B cell (primary cell): Measurements from ENCODE around the gene SLC12A7. TPM values are rescaled to one million over a fixed set of nuclear protein-coding genes. Genes with fewer than 3 reads are reported as not detected.

Experiments
- ATAC-seq: fragments of 200-7000 bp; cut with Tn5 transposase; one replicate; pipeline ENCODE4 v1.10.0; 2021; ENCODE audit warnings: low read depth, mild to moderate bottlenecking, moderate number of reproducible peaks, moderate library complexity
- CTCF ChIA-PET: fragments of 350-600 bp; sonication (Branson Sonifier 250); formaldehyde crosslinking; loops from one replicate; lab custom pipeline; 2021; ENCODE audit warnings: antibody characterized with exemption, inconsistent platforms; lab: Charles Lee
- POLR2A ChIA-PET: fragments of 350-600 bp; sonication (Branson Sonifier 250); formaldehyde crosslinking; loops from one replicate; lab custom pipeline; 2021; ENCODE audit warnings: antibody characterized with exemption; lab: Charles Lee
- DNase-seq: peaks from one replicate; pipeline ENCODE4 v3.0.0; 2013
- H2AFZ ChIP-seq: 2 replicates; pipeline ENCODE4 v1.6.1; 2012; ENCODE audit warnings: mild to moderate bottlenecking, low read depth, low read length; ENCODE audit not compliant: insufficient read depth, poor library complexity, severe bottlenecking
- H3K27ac ChIP-seq, 2 donors: 1 replicate in 1 of 2; 2 replicates in 1 of 2; pipeline ENCODE4 v1.5.1; 2012 to 2013; ENCODE audit warnings: low read length in 2 of 2, mild to moderate bottlenecking in 2 of 2, moderate library complexity in 1 of 2
- H3K27me3 ChIP-seq, 4 experiments: fragments of 200-600 bp in 1 of 4; sonication (generic) in 1 of 4; replicated peaks in 1 of 4; 1 replicate in 2 of 4; 2 replicates in 2 of 4; pipeline versions ENCODE4 v1.6.1 to v1.7.0; 2013 to 2016; ENCODE audit warnings: low read length in 3 of 4, mild to moderate bottlenecking in 2 of 4, mixed read lengths in 1 of 4, moderate library complexity in 1 of 4; ENCODE audit not compliant: insufficient read depth in 4 of 4, control insufficient read depth in 3 of 4; ENCODE audit errors: control extremely low read depth in 1 of 4
- H3K36me3 ChIP-seq, 2 experiments: replicated peaks in 1 of 2; 1 replicate in 1 of 2; 2 replicates in 1 of 2; pipeline versions ENCODE4 v1.6.1 to v1.7.1; 2013; ENCODE audit warnings: low read length in 1 of 2; ENCODE audit not compliant: insufficient read depth in 2 of 2, control insufficient read depth in 1 of 2; ENCODE audit errors: control extremely low read depth in 1 of 2, extremely low read depth in 1 of 2
- H3K4me1 ChIP-seq, 2 donors: fragments of 200-600 bp in 1 of 2; sonication (generic) in 1 of 2; 1 replicate in 1 of 2; 2 replicates in 1 of 2; pipeline versions ENCODE4 v1.5.1 to v1.6.1; 2013 to 2017; ENCODE audit warnings: low read length in 2 of 2; ENCODE audit not compliant: control insufficient read depth in 2 of 2, insufficient read depth in 2 of 2
- H3K4me2 ChIP-seq: replicated peaks from 2 replicates; pipeline ENCODE3; 2012; ENCODE audit warnings: mild to moderate bottlenecking, low read depth, low read length; ENCODE audit not compliant: poor library complexity, severe bottlenecking
- H3K4me3 ChIP-seq, 5 experiments: fragments of 200-600 bp in 1 of 5; sonication (generic) in 1 of 5; 1 replicate in 3 of 5; 2 replicates in 2 of 5; pipeline versions ENCODE4 v1.5.1 to v1.7.0; 2011 to 2016; ENCODE audit warnings: low read length in 4 of 5, mild to moderate bottlenecking in 4 of 5, low read depth in 2 of 5, control low read depth in 1 of 5, moderate library complexity in 1 of 5; ENCODE audit not compliant: insufficient read depth in 1 of 5; ENCODE audit errors: control extremely low read depth in 1 of 5, extremely low read depth in 1 of 5
- H3K79me2 ChIP-seq: fragments of 200-600 bp; sonication (generic); one replicate; pipeline ENCODE4 v1.6.0; 2016; ENCODE audit warnings: low read length; ENCODE audit not compliant: control insufficient read depth, insufficient read depth
- H3K9ac ChIP-seq: fragments of 200-600 bp; sonication (generic); 2 replicates; pipeline ENCODE4 v1.6.1; 2017; ENCODE audit warnings: mild to moderate bottlenecking, low read length, moderate library complexity
- H3K9me3 ChIP-seq, 3 donors: one replicate each; pipeline versions ENCODE4 v1.6.1 to v1.7.1; 2013; ENCODE audit warnings: low read length in 2 of 3; ENCODE audit not compliant: control insufficient read depth in 2 of 3, insufficient read depth in 1 of 3; ENCODE audit errors: control extremely low read depth in 1 of 3
- H4K20me1 ChIP-seq: 2 replicates; pipeline ENCODE4 v1.6.0; 2012; ENCODE audit warnings: mild to moderate bottlenecking, low read length; ENCODE audit not compliant: insufficient read depth, control insufficient read depth, poor library complexity, severe bottlenecking
- H3K27ac Mint-ChIP-seq: one replicate; pipeline ENCODE4 v1.8.0; 2021; ENCODE audit warnings: mixed read lengths
- H3K27me3 Mint-ChIP-seq: one replicate; pipeline ENCODE4 v1.8.0; 2021; ENCODE audit warnings: mixed read lengths
- H3K4me1 Mint-ChIP-seq: one replicate; pipeline ENCODE4 v1.8.0; 2021; ENCODE audit warnings: mixed read lengths
- H3K4me3 Mint-ChIP-seq: one replicate; pipeline ENCODE4 v1.8.0; 2021; ENCODE audit warnings: mixed read lengths
- H3K9me3 Mint-ChIP-seq: one replicate; pipeline ENCODE4 v1.8.0; 2022; ENCODE audit warnings: mixed read lengths; ENCODE audit not compliant: insufficient read depth
- CTCF ChIP-seq: fragments of 200-600 bp; IDR thresholded peaks from one replicate; pipeline ENCODE4 v1.8.0; 2022; ENCODE audit warnings: antibody characterized with exemption, mild to moderate bottlenecking
- EZH2 ChIP-seq: IDR thresholded peaks from 2 replicates; pipeline ENCODE4 v1.6.1; 2012; ENCODE audit warnings: borderline replicate concordance, low read depth, mild to moderate bottlenecking, moderate library complexity, low read length; ENCODE audit not compliant: insufficient read depth, poor library complexity, severe bottlenecking
- WGBS: methylation state at CpG from one replicate; pipeline ENCODE4 v1.1.5; 2013; ENCODE audit warnings: missing lambda C conversion rate; ENCODE audit not compliant: insufficient coverage; 5-methylcytosine and 5-hydroxymethylcytosine counted together
- intact Hi-C: fragments of 100-400 bp; cut with micrococcal nuclease; formaldehyde crosslinking; loops from one replicate; pipeline ENCODE4 v1.10.0; 2022
- polyA plus RNA-seq: library from polyadenylated mRNA; depleted of rRNA; stranded (reverse); fragments of >200 nt; gene quantifications from 2 replicates; pipeline ENCODE4 v1.2.3, GENCODE V29; 2012
- total RNA-seq, 2 donors: library from RNA; stranded (reverse); fragments of 120-200 nt in 1 of 2; gene quantifications; 1 replicate in 1 of 2; 2 replicates in 1 of 2; pipeline versions ENCODE4 v1.2.3 to v1.2.4, GENCODE V29; 2013 to 2022

Gene SLC12A7
- total and polyA plus RNA-seq, 2 donors (not counting 1 experiment from before 2014, with no cell fraction given), result 25.5 to 34.4 TPM

GRCh38 chr5:1132570-1132969 lies 20.7 kb upstream of the SLC12A7 start:
- ChIA-PET POLR2A (no interaction called here), CTCF (interaction anchor here (0.5 to 7.4 kb wide), 7 partner anchors 9 to 513 kb away, joined by 3 to 62 read pairs (median 6); no protein-coding TSS in a partner anchor)
- H3K79me2 ChIP-seq, result no peaks in the 10 kb centered on the region
- H3K4me2 ChIP-seq, result no peak overlapping the region
- Mint-ChIP-seq H3K27me3 (peaks cover 10% of the 10 kb centered on the region), H3K9me3 (no peaks in the 10 kb centered on the region), H3K4me3 (no peak overlapping the region), H3K4me1 (peaks cover 35% of the 10 kb centered on the region), H3K27ac (no peak overlapping the region)
- H3K4me1 ChIP-seq, result peaks cover 23 to 33% of the 10 kb centered on the region in 2 donors
- H2AFZ ChIP-seq, result no peak overlapping the region
- H3K9me3 ChIP-seq, result no peaks in the 10 kb centered on the region
- H4K20me1 ChIP-seq, result no peaks in the 10 kb centered on the region
- no peak overlapping the region for H3K9ac ChIP-seq
- H3K36me3 ChIP-seq, result no peaks in the 10 kb centered on the region
- TF ChIP-seq EZH2 (no peak), CTCF (no peak)
- WGBS, result 100% methylated on average over 5 of the region's 8 CpGs
- ATAC-seq (no peak), DNase-seq (no peak)
- H3K27ac ChIP-seq, result no peak overlapping the region
- no peak overlapping the region for H3K4me3 ChIP-seq
- H3K27me3 ChIP-seq, result peaks cover 0 to 7% (median 1%) of the 10 kb centered on the region in 4 experiments
- intact Hi-C loops, result no loop called here

- peaks cover 23 to 33% of the 10 kb centered on the region in 2 donors for H3K4me1 ChIP-seq
- H3K36me3 ChIP-seq, result no peaks in the 10 kb centered on the region
- no peak overlapping the region for H3K9ac ChIP-seq
- no peak overlapping the region for H3K4me2 ChIP-seq
- H3K4me1 Mint-ChIP-seq, result peaks cover 33% of the 10 kb centered on the region
- DNase-seq (no peak), ATAC-seq (no peak)
- ChIA-PET CTCF (interaction anchor here (1.4 kb wide), 1 partner anchor 10 kb away, joined by 6 read pairs; no protein-coding TSS in a partner anchor), POLR2A (no interaction called here)
- TF ChIP-seq CTCF (no peak), EZH2 (no peak)
- H3K27ac Mint-ChIP-seq, result no peak overlapping the region
- no peak overlapping the region for H3K27ac ChIP-seq
- no peaks in the 10 kb centered on the region for H3K9me3 ChIP-seq
- no peaks in the 10 kb centered on the region for H3K79me2 ChIP-seq
- no peaks in the 10 kb centered on the region for H3K9me3 Mint-ChIP-seq
- H4K20me1 ChIP-seq, result no peaks in the 10 kb centered on the region
- WGBS, result 93% methylated on average over 11 of the region's 11 CpGs
- H3K4me3 Mint-ChIP-seq, result no peak overlapping the region
- H3K27me3 ChIP-seq, result peaks cover 0 to 7% (median 0%) of the 10 kb centered on the region in 4 experiments
- no peak overlapping the region for H2AFZ ChIP-seq
- intact Hi-C loops, result no loop called here
- peaks cover 10% of the 10 kb centered on the region for H3K27me3 Mint-ChIP-seq
- H3K4me3 ChIP-seq, result no peak overlapping the region
Measured at GRCh38 chr5:1131726-1132125, 19.9 kb upstream of the SLC12A7 start.
